H1 (cell line): Measurements from ENCODE around the gene CNDP1. TPM values are rescaled to one million over a fixed set of nuclear protein-coding genes. Genes with fewer than 3 reads are reported as not detected.

Experiments used
- CBX5 ChIP-seq: fragments of 300-800, 300-1000 bp; sonication (generic); IDR thresholded peaks from 2 replicates; pipeline ENCODE4 v1.7.1; 2016; ENCODE audit warnings: antibody characterized with exemption, low read length, low read depth
- HDAC2 ChIP-seq, 2 experiments: fragments of 300-600 bp in 1 of 2; sonication (generic) in 1 of 2; IDR thresholded peaks; 2 replicates each; pipeline ENCODE4 v1.6.1; 2011 to 2012; ENCODE audit warnings: low read depth in 2 of 2, low read length in 2 of 2, mild to moderate bottlenecking in 2 of 2, moderate library complexity in 2 of 2, borderline replicate concordance in 1 of 2, inconsistent platforms in 1 of 2
- HDAC6 ChIP-seq: IDR thresholded peaks from one replicate; pipeline ENCODE4 v1.7.1; 2012; ENCODE audit warnings: low read depth, mild to moderate bottlenecking, inconsistent platforms, low read length, moderate library complexity
- JUND ChIP-seq: IDR thresholded peaks from 2 replicates; pipeline ENCODE4 v1.6.1; 2011; ENCODE audit warnings: mild to moderate bottlenecking, improper control_type of control experiment, low read length
- KDM1A ChIP-seq: fragments of 200-600, 300-600 bp; sonication (generic); IDR thresholded peaks from 2 replicates; pipeline ENCODE4 v1.7.1; 2016; ENCODE audit warnings: mild to moderate bottlenecking, low read length, borderline replicate concordance
- PHF8 ChIP-seq: fragments of 200-600 bp; sonication (generic); conservative IDR thresholded peaks from 2 replicates; pipeline ENCODE4 v1.7.1; 2012; ENCODE audit warnings: low read depth, mild to moderate bottlenecking, inconsistent platforms, low read length, moderate library complexity
- RAD21 ChIP-seq, 2 experiments: IDR thresholded peaks in 1 of 2; conservative IDR thresholded peaks in 1 of 2; 2 replicates each; pipeline ENCODE4 v1.6.1; 2011; ENCODE audit warnings: low read depth in 2 of 2, low read length in 2 of 2, improper control_type of control experiment in 1 of 2, inconsistent platforms in 1 of 2, mild to moderate bottlenecking in 1 of 2, moderate library complexity in 1 of 2
- SAP30 ChIP-seq: fragments of 300-600 bp; sonication (generic); IDR thresholded peaks from 2 replicates; pipeline ENCODE4 v1.7.1; 2012; ENCODE audit warnings: low read length, moderate library complexity, mild to moderate bottlenecking, inconsistent platforms; ENCODE audit not compliant: insufficient read depth, insufficient replicate concordance
- TEAD4 ChIP-seq: IDR thresholded peaks from 2 replicates; pipeline ENCODE4 v1.6.1; 2012; ENCODE audit warnings: low read depth, low read length, inconsistent platforms, mixed read lengths
- polyA plus RNA-seq, 7 experiments: library from polyadenylated mRNA; depleted of rRNA in 3 of 7; stranded (reverse) in 5 of 7; unstranded in 2 of 7; fragments of >200 nt in 5 of 7; fragments of 200-250 nt in 2 of 7; gene quantifications; 1 replicate in 5 of 7; 2 replicates in 1 of 7; 4 replicates in 1 of 7; pipeline versions ENCODE4 v1.2.1 to v1.2.3, GENCODE V29; 2011 to 2013; ENCODE audit warnings: missing spikeins in 2 of 7, mixed read lengths in 2 of 7
- total RNA-seq: library from RNA; stranded (reverse); fragmentation: NEBNext Ultra II Directional; extraction: Animal tissue kit (Norgen Biotek cat#: 25700); gene quantifications from 2 replicates; pipeline ENCODE4 v1.2.1, GENCODE V29; 2021

Gene CNDP1
- total and polyA plus RNA-seq, 2 of the 8 experiments (the other 6 are each of a cell fraction or from before 2014, with no cell fraction given) = 0.09 TPM; not detected in 1

DNA sequence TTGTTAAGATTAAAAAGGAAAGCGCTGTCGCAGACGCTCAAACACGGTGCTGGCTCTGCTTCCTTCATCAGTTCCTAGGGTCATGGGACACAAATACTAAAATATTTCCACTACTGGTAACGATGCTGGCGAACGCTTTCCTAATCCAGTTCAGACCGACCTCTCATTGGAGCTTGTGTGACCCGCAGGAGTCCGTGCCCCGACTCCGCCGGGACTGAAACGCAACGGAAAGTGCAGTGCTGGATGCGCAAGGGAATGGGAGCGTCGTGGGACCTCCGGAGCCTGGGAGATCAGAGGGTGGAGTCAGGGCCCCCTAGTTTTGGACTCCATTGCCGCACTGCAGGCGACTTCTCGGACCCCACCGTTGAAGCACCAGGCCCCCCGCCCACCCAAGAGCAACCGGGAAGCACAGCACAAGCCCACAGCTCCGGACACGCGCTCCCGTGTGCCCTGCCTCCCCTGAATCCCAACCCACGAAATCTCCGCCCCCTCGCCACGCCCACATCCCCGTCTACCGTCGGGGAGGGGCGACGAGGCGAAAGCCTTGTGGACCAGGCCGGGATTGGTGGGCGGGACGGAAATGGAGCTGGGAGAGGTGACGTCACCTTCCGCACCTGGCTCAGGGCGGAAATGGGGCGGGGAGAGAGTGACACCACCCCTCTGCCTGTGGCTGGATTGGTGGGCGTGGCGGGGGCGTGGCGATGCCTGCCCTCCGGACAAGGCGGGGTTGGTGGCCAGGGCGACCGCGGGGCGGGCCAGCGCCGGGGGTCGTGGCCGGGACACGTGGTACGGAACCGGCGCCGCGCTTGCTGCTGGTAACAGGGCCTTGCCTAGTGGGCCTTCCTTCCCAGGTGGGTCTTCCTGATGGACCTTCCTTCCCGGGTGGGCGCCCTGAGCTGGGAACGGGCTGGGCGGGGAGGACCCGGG lies 38.5 kb upstream of the CNDP1 start, which contains the start of gene CNDP2 (continued):
- no peak for TF ChIP-seq RAD21 (IDR thresholded peaks at IDR 0.05 in 1 of 2, conservative IDR thresholded peaks at IDR 0.05 in 1 of 2; ENCODE audit: low read depth in 2 of 2, low read length in 2 of 2)
- peak; percentile 82 for TF ChIP-seq PHF8
- TF ChIP-seq JUND = peak; percentile 99
- no peak for TF ChIP-seq CBX5
- no peak for TF ChIP-seq KDM1A
- TF ChIP-seq HDAC6 = no peak
- TF ChIP-seq SAP30 = no peak
- TF ChIP-seq HDAC2 (IDR thresholded peaks at IDR 0.05; ENCODE audit: borderline replicate concordance in 1 of 2, low read depth in 2 of 2, low read length in 2 of 2) = peak in 1 of 2 experiments; percentile 4; a peak in 1 of 4 replicates
- TF ChIP-seq TEAD4 = no peak
